GM12891 (cell line): ENCODE data around the gene EHD4.
A peak's percentile ranks its signal among the peaks of the same experiment; 100 is the strongest.

Experiments used
- DNase-seq: peaks from one replicate; pipeline ENCODE4 v3.0.0; 2011; ENCODE audit warnings: low spot score; ENCODE audit not compliant: insufficient read length
- FAIRE-seq: peaks from 2 replicates; lab custom pipeline; 2011; peaks lifted over from hg19 to GRCh38; lab: Jason Lieb, UNC
- PAX5 ChIP-seq: IDR thresholded peaks from 2 replicates; pipeline ENCODE4 v1.6.1; 2011; ENCODE audit warnings: low read length, moderate library complexity, mild to moderate bottlenecking; ENCODE audit not compliant: insufficient read depth, severe bottlenecking
- POLR2A ChIP-seq: IDR thresholded peaks from 2 replicates; pipeline ENCODE4 v1.6.1; 2011; ENCODE audit warnings: low read depth, low read length, control low read depth
- POLR2AphosphoS5 ChIP-seq: IDR thresholded peaks from 2 replicates; pipeline ENCODE4 v1.6.1; 2011; ENCODE audit warnings: low read depth, low read length, control low read depth
- POU2F2 ChIP-seq: IDR thresholded peaks from 2 replicates; pipeline ENCODE4 v1.6.1; 2011; ENCODE audit warnings: low read depth, mild to moderate bottlenecking, control low read depth, low read length, moderate library complexity
- SPI1 ChIP-seq: IDR thresholded peaks from 2 replicates; pipeline ENCODE4 v1.6.1; 2011; ENCODE audit warnings: low read depth, low read length, control low read depth
- TAF1 ChIP-seq: IDR thresholded peaks from 2 replicates; pipeline ENCODE4 v1.6.1; 2011; ENCODE audit warnings: low read depth, low read length, control low read depth

Gene EHD4

GRCh38 chr15:41958002-41958420 lies 14.3 kb downstream of the EHD4 start:
- no peak for TF ChIP-seq SPI1
- no peak for TF ChIP-seq POLR2A
- TF ChIP-seq POU2F2: no peak
- no peak for TF ChIP-seq POLR2AphosphoS5
- TF ChIP-seq PAX5: no peak
- TF ChIP-seq TAF1: no peak
- no peak for FAIRE-seq
- no peak for DNase-seq

- FAIRE-seq (peak; percentile 70), DNase-seq (peak; percentile 34)
- TF ChIP-seq POLR2A (peak; percentile 11; the same call in 1 of the 2 replicates), POLR2AphosphoS5 (no peak)
Measured at GRCh38 chr15:41957021-41957897, 15.1 kb downstream of the EHD4 start.

GRCh38 chr15:41955807-41956525 lies 16.4 kb downstream of the EHD4 start:
- DNase-seq (no peak), FAIRE-seq (no peak)
- TF ChIP-seq PAX5: no peak
- no peak for TF ChIP-seq POU2F2
- no peak for TF ChIP-seq POLR2AphosphoS5
- no peak for TF ChIP-seq POLR2A
- no peak for TF ChIP-seq SPI1

- FAIRE-seq: no peak
- no peak for TF ChIP-seq POLR2A
- no peak for TF ChIP-seq POU2F2
- TF ChIP-seq TAF1: no peak
- no peak for TF ChIP-seq SPI1
- no peak for TF ChIP-seq PAX5
- DNase-seq: no peak
Measured at GRCh38 chr15:41955100-41955499, 17.3 kb downstream of the EHD4 start.

GRCh38 chr15:41954036-41954435 lies 18.3 kb downstream of the EHD4 start:
- FAIRE-seq: no peak
- TF ChIP-seq SPI1: no peak
- no peak for DNase-seq

GRCh38 chr15:41952013-41952563 lies 20.3 kb downstream of the EHD4 start:
- TF ChIP-seq POLR2AphosphoS5 (no peak), SPI1 (no peak), PAX5 (no peak), POU2F2 (no peak), POLR2A (no peak), TAF1 (no peak)
- DNase-seq (no peak), FAIRE-seq (no peak)

- FAIRE-seq (no peak), DNase-seq (no peak)
- TF ChIP-seq PAX5 (no peak), SPI1 (no peak), POLR2AphosphoS5 (no peak), TAF1 (no peak), POLR2A (no peak), POU2F2 (no peak)
Measured at GRCh38 chr15:41951571-41951970, 20.8 kb downstream of the EHD4 start.

GRCh38 chr15:41950489-41950888 lies 21.9 kb downstream of the EHD4 start:
- no peak for TF ChIP-seq SPI1
- TF ChIP-seq POLR2AphosphoS5: 0 out of 2 replicates have a peak, but pooled peaks have one; percentile 19
- no peak for TF ChIP-seq POU2F2
- DNase-seq: no peak
- FAIRE-seq: peak; percentile 38

GRCh38 chr15:41950127-41950483 lies 22.3 kb downstream of the EHD4 start:
- FAIRE-seq (no peak), DNase-seq (no peak)
- TF ChIP-seq POLR2A: no peak
- no peak for TF ChIP-seq SPI1
- no peak for TF ChIP-seq PAX5

- no peak for DNase-seq
- no peak for TF ChIP-seq PAX5
- TF ChIP-seq TAF1: no peak
- TF ChIP-seq POU2F2: no peak
- TF ChIP-seq SPI1: no peak
- no peak for TF ChIP-seq POLR2A
- no peak for TF ChIP-seq POLR2AphosphoS5
- no peak for FAIRE-seq
Measured at GRCh38 chr15:41949401-41950126, 22.8 kb downstream of the EHD4 start.
